Fibroblast of lung (primary cell): Measurements from ENCODE around the gene LIPM. TPM values are rescaled to one million over a fixed set of nuclear protein-coding genes. Genes with fewer than 3 reads are reported as not detected.
A peak's percentile ranks its signal among the peaks of the same experiment; 100 is the strongest.

Experiments used
- DNase-seq, 2 donors: peaks; one replicate each; pipeline versions ENCODE4 v3.0.0 to v3.0.0-alpha.2; 2010; ENCODE audit warnings: low read depth in 2 of 2
- H2AFZ ChIP-seq: 2 replicates; pipeline ENCODE4 v1.5.1; 2012; ENCODE audit warnings: low read length, control low read depth, inconsistent platforms
- H3K27ac ChIP-seq: 2 replicates; pipeline ENCODE4 v1.5.1; 2011; ENCODE audit warnings: low read length, control low read depth; ENCODE audit not compliant: insufficient read depth
- H3K27me3 ChIP-seq: 2 replicates; pipeline ENCODE4 v1.5.1; 2011; ENCODE audit warnings: mild to moderate bottlenecking, low read length; ENCODE audit not compliant: control insufficient read depth, insufficient read depth
- H3K36me3 ChIP-seq: 2 replicates; pipeline ENCODE4 v1.5.1; 2011; ENCODE audit warnings: low read length; ENCODE audit not compliant: control insufficient read depth, insufficient read depth
- H3K4me1 ChIP-seq: 2 replicates; pipeline ENCODE4 v1.5.1; 2011; ENCODE audit warnings: low read length; ENCODE audit not compliant: control insufficient read depth, insufficient read depth; ENCODE audit errors: extremely low read depth
- H3K4me2 ChIP-seq: 2 replicates; pipeline ENCODE4 v1.5.1; 2011; ENCODE audit warnings: low read length, control low read depth; ENCODE audit not compliant: insufficient read depth; ENCODE audit errors: extremely low read depth
- H3K4me3 ChIP-seq, 4 experiments: fragments of 200-600 bp in 1 of 4; sonication (generic) in 1 of 4; replicated peaks in 1 of 4; 2 replicates each; pipeline ENCODE4 v1.5.1; 2011 to 2016; ENCODE audit warnings: low read length in 4 of 4, low read depth in 3 of 4, mild to moderate bottlenecking in 3 of 4, control low read depth in 2 of 4, inconsistent platforms in 1 of 4, mixed read lengths in 1 of 4; ENCODE audit not compliant: insufficient read depth in 1 of 4; ENCODE audit errors: control extremely low read depth in 1 of 4
- H3K79me2 ChIP-seq: 2 replicates; pipeline ENCODE4 v1.5.1; 2012; ENCODE audit warnings: mild to moderate bottlenecking, low read length, inconsistent platforms; ENCODE audit not compliant: control insufficient read depth, insufficient read depth
- H3K9ac ChIP-seq: 2 replicates; pipeline ENCODE4 v1.5.1; 2011; ENCODE audit warnings: mild to moderate bottlenecking, low read length, control low read depth; ENCODE audit not compliant: insufficient read depth
- H3K9me3 ChIP-seq: 2 replicates; pipeline ENCODE4 v1.5.1; 2012; ENCODE audit warnings: low read depth, low read length; ENCODE audit not compliant: control insufficient read depth, insufficient read depth
- H4K20me1 ChIP-seq: 2 replicates; pipeline ENCODE4 v1.5.1; 2011; ENCODE audit warnings: low read length; ENCODE audit not compliant: control insufficient read depth, insufficient read depth; ENCODE audit errors: extremely low read depth
- EZH2 ChIP-seq: IDR thresholded peaks from 2 replicates; pipeline ENCODE4 v1.5.1; 2012; ENCODE audit warnings: low read length, control low read depth, mild to moderate bottlenecking; ENCODE audit errors: missing control alignments
- polyA plus RNA-seq, 2 donors: library from polyadenylated mRNA; depleted of rRNA in 1 of 2; stranded (reverse) in 1 of 2; unstranded in 1 of 2; fragments of >200 nt; gene quantifications; 2 replicates each; pipeline ENCODE4 v1.2.1, GENCODE V29; 2011 to 2012; ENCODE audit warnings: missing spikeins in 1 of 2
- total RNA-seq: library from RNA; depleted of rRNA; stranded (reverse); fragments of >200 nt; gene quantifications from 2 replicates; pipeline ENCODE4 v1.2.1, GENCODE V29; 2014
- TF ChIP-seq, protein P1 (sequence below), 2 donors: IDR thresholded peaks in 1 of 2; conservative IDR thresholded peaks in 1 of 2; 1 replicate in 1 of 2; 2 replicates in 1 of 2; pipeline ENCODE4 v1.5.1; 2011 to 2012; ENCODE audit warnings: low read length in 2 of 2, control low read depth in 1 of 2, inconsistent platforms in 1 of 2, low read depth in 1 of 2, mild to moderate bottlenecking in 1 of 2

LIPM gene
- total and polyA plus RNA-seq, 2 donors (not counting 1 experiment from before 2014, with no cell fraction given) = not detected

DNA sequence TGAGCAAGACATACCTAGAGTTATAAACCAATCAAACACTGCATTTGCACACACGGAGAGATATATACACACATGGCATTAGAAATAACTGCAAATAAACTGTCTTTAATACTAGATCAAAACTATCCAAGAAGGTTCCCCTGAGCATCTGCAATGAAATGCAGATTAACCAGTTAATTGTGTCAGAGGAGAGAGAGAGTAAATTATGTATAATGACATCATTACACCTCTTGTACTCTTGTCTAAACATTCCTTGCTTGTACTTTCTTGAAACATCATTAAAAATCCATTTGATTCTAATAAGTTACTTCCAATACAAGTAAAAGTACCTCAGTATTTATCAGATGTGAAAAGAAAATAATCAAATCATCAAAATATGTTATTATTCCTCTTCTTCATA, 48.2 kb downstream of the LIPM start:
- H2AFZ ChIP-seq = no peak overlapping the region
- H3K79me2 ChIP-seq = no peaks in the 10 kb centered on the region
- no peaks in the 10 kb centered on the region for H4K20me1 ChIP-seq
- TF ChIP-seq EZH2 = no peak
- TF ChIP-seq, protein P1, sequence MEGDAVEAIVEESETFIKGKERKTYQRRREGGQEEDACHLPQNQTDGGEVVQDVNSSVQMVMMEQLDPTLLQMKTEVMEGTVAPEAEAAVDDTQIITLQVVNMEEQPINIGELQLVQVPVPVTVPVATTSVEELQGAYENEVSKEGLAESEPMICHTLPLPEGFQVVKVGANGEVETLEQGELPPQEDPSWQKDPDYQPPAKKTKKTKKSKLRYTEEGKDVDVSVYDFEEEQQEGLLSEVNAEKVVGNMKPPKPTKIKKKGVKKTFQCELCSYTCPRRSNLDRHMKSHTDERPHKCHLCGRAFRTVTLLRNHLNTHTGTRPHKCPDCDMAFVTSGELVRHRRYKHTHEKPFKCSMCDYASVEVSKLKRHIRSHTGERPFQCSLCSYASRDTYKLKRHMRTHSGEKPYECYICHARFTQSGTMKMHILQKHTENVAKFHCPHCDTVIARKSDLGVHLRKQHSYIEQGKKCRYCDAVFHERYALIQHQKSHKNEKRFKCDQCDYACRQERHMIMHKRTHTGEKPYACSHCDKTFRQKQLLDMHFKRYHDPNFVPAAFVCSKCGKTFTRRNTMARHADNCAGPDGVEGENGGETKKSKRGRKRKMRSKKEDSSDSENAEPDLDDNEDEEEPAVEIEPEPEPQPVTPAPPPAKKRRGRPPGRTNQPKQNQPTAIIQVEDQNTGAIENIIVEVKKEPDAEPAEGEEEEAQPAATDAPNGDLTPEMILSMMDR (conservative IDR thresholded peaks at IDR 0.05 in 1 of 2, IDR thresholded peaks at IDR 0.05 in 1 of 2; ENCODE audit: low read depth in 1 of 2, low read length in 2 of 2) = no peak
- H3K4me1 ChIP-seq = peaks cover 2% of the 10 kb centered on the region
- no peak for DNase-seq
- H3K9ac ChIP-seq = no peak overlapping the region
- no peaks in the 10 kb centered on the region for H3K36me3 ChIP-seq
- H3K27me3 ChIP-seq = no peaks in the 10 kb centered on the region
- H3K4me2 ChIP-seq = no peak overlapping the region
- no peaks in the 10 kb centered on the region for H3K9me3 ChIP-seq
- H3K27ac ChIP-seq = no peak overlapping the region
- no peak overlapping the region for H3K4me3 ChIP-seq

DNA sequence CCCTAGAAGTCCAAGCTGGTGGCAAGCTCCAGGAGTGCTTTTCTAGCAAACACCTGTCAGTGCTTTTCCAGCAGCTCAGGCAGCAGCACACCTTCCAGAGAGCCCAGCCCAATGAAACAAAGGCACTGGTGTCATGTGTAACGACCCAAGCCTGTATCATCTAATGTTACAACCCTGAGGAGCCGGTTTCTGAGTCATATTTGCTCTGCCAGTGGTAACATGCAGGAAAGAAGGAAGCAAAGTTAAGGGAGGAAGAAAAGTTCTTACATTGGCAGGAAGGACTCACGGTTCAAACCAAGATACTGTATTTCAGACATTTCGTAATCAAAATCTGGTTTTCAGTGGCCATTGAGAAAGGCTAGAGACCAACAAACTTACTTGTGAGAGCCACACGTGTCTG, 49.2 kb downstream of the LIPM start, which contains the start of gene ANKRD22:
ANKRD22 (minus strand) TSS at position 139 of the 400 bp plus-strand sequence. CDS start 237 bp downstream, outside the sequence.
- peaks cover 2% of the 10 kb centered on the region for H3K4me1 ChIP-seq
- H3K27me3 ChIP-seq = no peaks in the 10 kb centered on the region
- H3K4me2 ChIP-seq = no peak within 1 kb of the TSS
- no peaks in the 10 kb centered on the region for H3K79me2 ChIP-seq
- no peak within 1 kb of the TSS for H2AFZ ChIP-seq
- no peak within 1 kb of the TSS for H3K9ac ChIP-seq
- TF ChIP-seq EZH2 = no peak
- TF ChIP-seq, protein P1 (conservative IDR thresholded peaks at IDR 0.05 in 1 of 2, IDR thresholded peaks at IDR 0.05 in 1 of 2; ENCODE audit: low read depth in 1 of 2, low read length in 2 of 2) = no peak
- no peaks in the 10 kb centered on the region for H4K20me1 ChIP-seq
- H3K27ac ChIP-seq = no peak within 1 kb of the TSS
- no peaks in the 10 kb centered on the region for H3K9me3 ChIP-seq
- peak; percentile 57 to 61 for DNase-seq
- no peaks in the 10 kb centered on the region for H3K36me3 ChIP-seq
- no peak within 1 kb of the TSS for H3K4me3 ChIP-seq

DNA sequence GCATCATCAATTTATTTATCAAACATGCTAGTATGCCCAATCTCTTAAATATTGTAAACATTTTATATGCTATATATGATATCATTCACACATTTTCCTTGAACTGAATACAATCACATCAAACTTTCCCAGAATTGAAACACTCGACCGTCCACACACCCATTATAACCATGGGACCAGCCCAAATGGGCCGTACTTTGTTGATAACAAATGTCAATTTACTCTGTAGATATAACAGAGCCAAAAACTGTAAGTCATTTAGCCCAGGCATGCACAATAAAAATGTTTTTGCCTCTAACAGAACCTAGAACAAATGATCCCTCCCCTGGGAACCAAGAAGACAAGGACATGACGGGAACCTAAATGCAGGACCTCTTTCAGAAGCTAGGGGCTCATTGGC, 49.8 kb downstream of the LIPM start:
- Histone ChIP-seq H3K4me3 (no peak overlapping the region), H3K9ac (no peak overlapping the region), H3K4me2 (no peak overlapping the region), H3K79me2 (no peaks in the 10 kb centered on the region), H3K27me3 (no peaks in the 10 kb centered on the region), H2AFZ (no peak overlapping the region), H3K9me3 (no peaks in the 10 kb centered on the region), H3K27ac (no peak overlapping the region), H4K20me1 (no peaks in the 10 kb centered on the region), H3K4me1 (peaks cover 2% of the 10 kb centered on the region), H3K36me3 (no peaks in the 10 kb centered on the region)
- no peak for DNase-seq
- TF ChIP-seq, protein P1 (conservative IDR thresholded peaks at IDR 0.05 in 1 of 2, IDR thresholded peaks at IDR 0.05 in 1 of 2; ENCODE audit: low read depth in 1 of 2, low read length in 2 of 2) = no peak
- no peak for TF ChIP-seq EZH2
